HepG2 (cell line): Measurements from ENCODE around the gene MYO7B. TPM values are rescaled to one million over a fixed set of nuclear protein-coding genes. Genes with fewer than 3 reads are reported as not detected.

Experiments
- AHR ChIP-seq: IDR thresholded peaks from 2 replicates; pipeline ENCODE4 v1.6.1; 2018; ENCODE audit warnings: missing genetic modification reagents, missing compliant biosample characterization
- EP300 ChIP-seq, 3 experiments: sonication (generic) in 1 of 3; formaldehyde crosslinking in 1 of 3; IDR thresholded peaks; 2 replicates each; pipeline versions ENCODE4 v1.5.1 to v1.6.1; 2011 to 2020; ENCODE audit warnings: low read depth in 2 of 3, low read length in 2 of 3, borderline replicate concordance in 1 of 3, improper control_type of control experiment in 1 of 3, mild to moderate bottlenecking in 1 of 3, missing genetic modification reagents in 1 of 3, moderate library complexity in 1 of 3
- ESRRA ChIP-seq: sonication (generic); formaldehyde crosslinking; IDR thresholded peaks from 2 replicates; pipeline ENCODE4 v1.5.1; 2020; ENCODE audit warnings: mild to moderate bottlenecking, low read depth, missing genetic modification reagents
- GATAD1 ChIP-seq: IDR thresholded peaks from 2 replicates; pipeline ENCODE4 v1.6.1; 2016; ENCODE audit warnings: missing genetic modification reagents, missing compliant biosample characterization
- GLI4 ChIP-seq: sonication (generic); formaldehyde crosslinking; IDR thresholded peaks from 2 replicates; pipeline ENCODE4 v1.5.1; 2020; ENCODE audit warnings: missing genetic modification reagents, mild to moderate bottlenecking, moderate library complexity, borderline replicate concordance
- HCFC1 ChIP-seq: fragments of 150-350 bp; IDR thresholded peaks from 2 replicates; pipeline ENCODE4 v1.6.1; 2014; ENCODE audit warnings: low read depth, low read length
- HNRNPUL1 ChIP-seq: fragments of 200-400 bp; formaldehyde crosslinking; IDR thresholded peaks from 2 replicates; pipeline ENCODE4 v1.6.1; 2017; ENCODE audit warnings: low read depth, mild to moderate bottlenecking, low read length, moderate library complexity
- JUN ChIP-seq: sonication (generic); formaldehyde crosslinking; IDR thresholded peaks from 2 replicates; pipeline ENCODE4 v1.4.0; 2020; ENCODE audit warnings: mild to moderate bottlenecking, missing genetic modification reagents
- MAF1 ChIP-seq: sonication (generic); formaldehyde crosslinking; IDR thresholded peaks from 2 replicates; pipeline ENCODE4 v1.5.0; 2020; ENCODE audit warnings: missing genetic modification reagents, borderline replicate concordance
- MTA3 ChIP-seq: sonication (generic); formaldehyde crosslinking; IDR thresholded peaks from 2 replicates; pipeline ENCODE4 v1.4.0; 2020; ENCODE audit warnings: missing genetic modification reagents
- PPARG ChIP-seq: conservative IDR thresholded peaks from 2 replicates; pipeline ENCODE4 v1.6.1; 2016; ENCODE audit warnings: missing biosample characterization, missing genetic modification reagents
- SATB2 ChIP-seq: sonication (generic); formaldehyde crosslinking; IDR thresholded peaks from 2 replicates; pipeline ENCODE4 v1.5.0; 2020; ENCODE audit warnings: missing genetic modification reagents
- SNAPC5 ChIP-seq: sonication (generic); formaldehyde crosslinking; IDR thresholded peaks from 2 replicates; pipeline ENCODE4 v1.8.1; 2023; ENCODE audit warnings: mild to moderate bottlenecking, missing genetic modification reagents, borderline replicate concordance
- ZBTB8A ChIP-seq: sonication (generic); formaldehyde crosslinking; IDR thresholded peaks from 2 replicates; pipeline ENCODE4 v1.4.0; 2020; ENCODE audit warnings: mild to moderate bottlenecking, low read depth, missing genetic modification reagents, borderline replicate concordance
- ZEB1 ChIP-seq: IDR thresholded peaks from 2 replicates; pipeline ENCODE4 v1.6.1; 2012; ENCODE audit warnings: mild to moderate bottlenecking, low read depth, inconsistent platforms; ENCODE audit not compliant: insufficient replicate concordance
- ZFX ChIP-seq: sonication (generic); formaldehyde crosslinking; IDR thresholded peaks from 2 replicates; pipeline ENCODE4 v1.4.0; 2020; ENCODE audit warnings: mild to moderate bottlenecking, low read depth, missing genetic modification reagents, moderate library complexity
- ZKSCAN8 ChIP-seq: IDR thresholded peaks from 2 replicates; pipeline ENCODE4 v1.6.1; 2016; ENCODE audit warnings: borderline replicate concordance, missing genetic modification reagents, missing compliant biosample characterization
- ZNF282 ChIP-seq: fragments of 450-650 bp; IDR thresholded peaks from 2 replicates; pipeline ENCODE4 v1.6.1; 2018; ENCODE audit not compliant: partially characterized antibody
- ZNF503 ChIP-seq: sonication (generic); formaldehyde crosslinking; IDR thresholded peaks from 2 replicates; pipeline ENCODE4 v1.4.0; 2020; ENCODE audit warnings: missing genetic modification reagents
- ZNF773 ChIP-seq: sonication (generic); formaldehyde crosslinking; IDR thresholded peaks from 2 replicates; pipeline ENCODE4 v1.4.0; 2020; ENCODE audit warnings: missing genetic modification reagents, borderline replicate concordance
- ZNF780A ChIP-seq: sonication (generic); formaldehyde crosslinking; IDR thresholded peaks from 2 replicates; pipeline ENCODE4 v1.8.0; 2022; ENCODE audit warnings: mild to moderate bottlenecking, missing genetic modification reagents, moderate library complexity
- ZNF878 ChIP-seq: sonication (generic); formaldehyde crosslinking; IDR thresholded peaks from 2 replicates; pipeline ENCODE4 v1.8.1; 2023; ENCODE audit warnings: mild to moderate bottlenecking, missing genetic modification reagents, moderate library complexity
- ZSCAN31 ChIP-seq: sonication (generic); formaldehyde crosslinking; IDR thresholded peaks from 2 replicates; pipeline ENCODE4 v1.5.0; 2020; ENCODE audit warnings: low read depth, mild to moderate bottlenecking, missing genetic modification reagents
- polyA plus RNA-seq, 8 experiments: library from polyadenylated mRNA; depleted of rRNA in 3 of 8; stranded (reverse) in 7 of 8; unstranded in 1 of 8; fragments of >200 nt; fragmentation: Illumina TruSeq in 4 of 8; extraction: Trizol in 4 of 8; gene quantifications; 2 replicates each; pipeline versions ENCODE4 v1.2.1 to v1.2.3, GENCODE V29; 2011 to 2016; ENCODE audit warnings: low read depth in 4 of 8, missing spikeins in 1 of 8, mixed read lengths in 1 of 8; ENCODE audit not compliant: insufficient read depth in 1 of 8
- total RNA-seq, 5 experiments: library from RNA; depleted of rRNA; stranded (reverse); fragments of >200 nt; fragmentation: Illumina TruSeq; extraction: Trizol; gene quantifications; 2 replicates each; pipeline ENCODE4 v1.2.3, GENCODE V29; 2016; ENCODE audit warnings: low read depth in 1 of 5
- TF ChIP-seq, protein P1 (sequence below): sonication (generic); formaldehyde crosslinking; IDR thresholded peaks from 2 replicates; pipeline ENCODE4 v1.8.1; 2023; ENCODE audit warnings: mild to moderate bottlenecking, moderate library complexity, missing genetic modification reagents
- TF ChIP-seq, protein P2 (sequence below): IDR thresholded peaks from 2 replicates; pipeline ENCODE4 v1.6.1; 2016; ENCODE audit warnings: missing biosample characterization, missing genetic modification reagents, low read depth

Gene MYO7B
- total and polyA plus RNA-seq, 2 of the 13 experiments (the other 11 are each of a cell fraction or from before 2014, with no cell fraction given), result not detected

DNA sequence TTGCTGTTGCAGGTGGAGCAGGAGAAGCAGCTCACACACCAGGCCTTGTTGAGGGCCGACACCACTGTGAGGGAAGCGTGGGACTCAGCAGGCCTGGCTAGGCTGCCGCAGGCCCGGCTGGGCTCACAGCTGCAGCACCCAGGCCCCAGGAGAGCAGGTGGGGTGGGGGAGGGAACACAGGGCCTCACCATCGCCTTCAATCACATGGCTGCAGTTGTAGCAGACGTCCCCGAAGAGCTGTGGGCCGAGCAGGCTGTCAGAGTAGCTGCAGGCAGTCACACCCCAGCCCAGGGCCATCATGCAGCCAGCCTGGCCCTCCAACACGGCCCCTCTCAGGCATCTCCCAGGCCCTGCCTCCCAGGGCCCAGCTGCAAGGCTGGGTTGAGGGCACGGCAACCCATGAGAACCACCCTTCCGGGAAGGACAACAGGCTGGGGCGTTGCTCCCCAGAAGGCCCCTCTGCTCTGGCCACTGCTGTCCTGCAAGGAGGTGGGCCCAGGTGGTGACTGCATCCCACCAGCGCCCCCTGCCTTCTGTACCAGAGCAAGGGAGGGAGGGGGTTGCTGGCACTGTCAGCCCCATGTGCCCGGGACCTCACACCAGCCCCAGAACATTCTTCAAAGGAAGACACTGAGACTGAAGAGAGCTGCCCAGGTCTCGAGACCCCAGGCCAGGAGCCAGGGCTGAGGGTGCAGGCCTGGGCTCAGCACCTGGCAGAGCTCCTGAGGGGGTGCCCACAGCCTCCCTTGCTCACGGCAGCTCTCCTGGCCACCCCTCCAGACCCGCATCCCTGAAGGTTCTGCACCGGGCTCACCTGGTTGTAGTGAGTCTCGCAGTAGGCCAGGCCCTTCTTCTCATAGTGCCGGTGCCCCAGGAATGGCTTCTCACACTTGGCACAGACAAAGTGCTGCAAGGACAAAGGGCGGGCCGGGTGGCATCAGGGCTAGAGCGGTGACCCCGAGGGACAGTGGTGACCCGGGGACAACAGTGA, 104.9 kb downstream of the MYO7B start (continued):
- TF ChIP-seq PPARG (no peak), ZBTB8A (CRISPR knock-in tag) (no peak), HCFC1 (no peak), ZSCAN31 (CRISPR knock-in tag) (no peak), ZNF878 (CRISPR knock-in tag) (no peak), SNAPC5 (CRISPR knock-in tag) (no peak), ESRRA (CRISPR knock-in tag) (no peak), ZFX (CRISPR knock-in tag) (peak; percentile 96), SATB2 (CRISPR knock-in tag) (no peak), ZNF773 (no peak), ZEB1 (no peak), ZKSCAN8 (CRISPR knock-in tag) (no peak), ZNF503 (no peak), EP300 (IDR thresholded peaks at IDR 0.05; ENCODE audit: low read depth in 2 of 2, low read length in 2 of 2) (no peak), EP300 (CRISPR knock-in tag; IDR thresholded peaks at IDR 0.05; ENCODE audit: borderline replicate concordance) (no peak), ZNF282 (no peak), MTA3 (CRISPR knock-in tag) (no peak), AHR (CRISPR knock-in tag) (no peak), HNRNPUL1 (no peak), GATAD1 (no peak), JUN (CRISPR knock-in tag) (no peak), GLI4 (CRISPR knock-in tag) (no peak), ZNF780A (CRISPR knock-in tag) (no peak), MAF1 (CRISPR knock-in tag) (no peak)
- TF ChIP-seq, protein P1, sequence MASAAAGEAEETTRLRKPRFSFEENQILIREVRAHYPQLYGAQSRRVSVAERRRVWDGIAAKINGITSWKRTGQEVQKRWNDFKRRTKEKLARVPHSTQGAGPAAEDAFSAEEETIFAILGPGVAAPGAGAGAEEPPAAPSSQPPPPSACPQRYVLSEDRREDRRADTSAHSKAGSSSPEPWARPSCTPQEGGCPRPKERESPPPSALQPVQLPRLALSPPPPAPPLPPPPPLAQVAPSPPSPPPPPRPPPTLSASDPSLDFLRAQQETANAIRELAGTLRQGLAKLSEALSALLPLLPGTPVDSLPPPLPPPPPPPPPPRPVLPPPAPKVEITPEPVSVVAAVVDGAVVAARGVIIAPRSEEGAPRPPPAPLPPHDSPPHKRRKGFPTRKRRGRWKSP, result no peak
- TF ChIP-seq, protein P2, sequence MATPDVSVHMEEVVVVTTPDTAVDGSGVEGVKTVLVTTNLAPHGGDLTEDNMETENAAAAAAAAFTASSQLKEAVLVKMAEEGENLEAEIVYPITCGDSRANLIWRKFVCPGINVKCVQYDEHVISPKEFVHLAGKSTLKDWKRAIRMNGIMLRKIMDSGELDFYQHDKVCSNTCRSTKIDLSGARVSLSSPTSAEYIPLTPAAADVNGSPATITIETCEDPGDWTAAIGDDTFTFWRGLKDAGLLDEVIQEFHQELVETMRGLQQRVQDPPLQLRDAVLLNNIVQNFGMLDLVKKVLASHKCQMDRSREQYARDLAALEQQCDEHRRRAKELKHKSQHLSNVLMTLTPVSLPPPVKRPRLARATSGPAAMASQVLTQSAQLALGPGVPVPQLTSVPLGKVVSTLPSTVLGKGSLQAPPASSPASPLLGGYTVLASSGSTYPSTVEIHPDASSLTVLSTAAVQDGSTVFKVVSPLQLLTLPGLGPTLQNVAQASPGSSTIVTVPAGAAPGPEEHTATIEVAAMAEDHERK (CRISPR knock-in tag), result no peak
